K562 (cell line): ENCODE measurements around the gene NUDT2. TPM values are rescaled to one million over a fixed set of nuclear protein-coding genes. Genes with fewer than 3 reads are reported as not detected.

Experiments
- ARID2 ChIP-seq: fragments of 450-650 bp; IDR thresholded peaks from 2 replicates; pipeline ENCODE4 v1.6.1; 2017; ENCODE audit warnings: antibody characterized with exemption, mild to moderate bottlenecking
- CCNT2 ChIP-seq: IDR thresholded peaks from 2 replicates; pipeline ENCODE4 v1.6.1; 2011; ENCODE audit warnings: borderline replicate concordance, low read depth, mild to moderate bottlenecking, moderate library complexity, mixed read lengths, low read length; ENCODE audit not compliant: insufficient read length; ENCODE audit errors: extremely low read depth
- CEBPG ChIP-seq, 3 experiments: fragments of 200-800 bp in 1 of 3; sonication (Bioruptor generic) in 1 of 3; sonication (generic) in 1 of 3; formaldehyde crosslinking in 1 of 3; IDR thresholded peaks in 2 of 3; conservative IDR thresholded peaks in 1 of 3; 2 replicates each; pipeline versions ENCODE4 v1.6.1 to v1.8.0; 2016 to 2022; ENCODE audit warnings: missing compliant biosample characterization in 2 of 3, missing genetic modification characterization in 2 of 3, mild to moderate bottlenecking in 1 of 3, missing genetic modification reagents in 1 of 3
- CTCFL ChIP-seq: IDR thresholded peaks from 2 replicates; pipeline ENCODE4 v1.6.1; 2011; ENCODE audit warnings: borderline replicate concordance, low read depth, mild to moderate bottlenecking, moderate library complexity, low read length; ENCODE audit not compliant: insufficient read depth, poor library complexity, severe bottlenecking
- EHMT2 ChIP-seq: fragments of 450-650 bp; IDR thresholded peaks from 2 replicates; pipeline ENCODE4 v1.6.1; 2018; ENCODE audit warnings: antibody characterized with exemption
- ELF4 ChIP-seq: fragments of 450-650 bp; formaldehyde crosslinking; IDR thresholded peaks from 2 replicates; pipeline ENCODE4 v1.4.0; 2022; ENCODE audit warnings: missing genetic modification characterization
- HNRNPUL1 ChIP-seq: fragments of 200-400 bp; formaldehyde crosslinking; IDR thresholded peaks from 2 replicates; pipeline ENCODE4 v1.6.1; 2017; ENCODE audit warnings: low read length
- PATZ1 ChIP-seq: fragments of 250-450 bp; sonication (Bioruptor Pico); IDR thresholded peaks from 2 replicates; pipeline ENCODE4 v1.5.0; 2020; ENCODE audit warnings: mild to moderate bottlenecking, borderline replicate concordance
- POLR2G ChIP-seq: fragments of 200-400 bp; formaldehyde crosslinking; IDR thresholded peaks from 2 replicates; pipeline ENCODE4 v1.6.1; 2017; ENCODE audit warnings: low read depth, mild to moderate bottlenecking, antibody characterized with exemption, low read length, moderate library complexity
- TAF9B ChIP-seq: fragments of 450-650 bp; IDR thresholded peaks from 2 replicates; pipeline ENCODE4 v1.6.1; 2018; ENCODE audit warnings: mild to moderate bottlenecking; ENCODE audit not compliant: partially characterized antibody
- TFAP4 ChIP-seq: sonication (generic); formaldehyde crosslinking; IDR thresholded peaks from 2 replicates; pipeline ENCODE4 v1.8.0; 2022; ENCODE audit warnings: missing genetic modification reagents, mild to moderate bottlenecking, moderate library complexity, borderline replicate concordance
- UBTF ChIP-seq, 2 experiments: IDR thresholded peaks; 2 replicates each; pipeline ENCODE4 v1.6.1; 2012; ENCODE audit warnings: improper control_type of control experiment in 2 of 2, low read depth in 2 of 2, low read length in 2 of 2, borderline replicate concordance in 1 of 2
- YY1 ChIP-seq, 3 experiments: IDR thresholded peaks; 2 replicates each; pipeline ENCODE4 v1.6.1; 2011; ENCODE audit warnings: low read length in 2 of 3, mild to moderate bottlenecking in 2 of 3, moderate library complexity in 2 of 3, borderline replicate concordance in 1 of 3, control low read depth in 1 of 3, low read depth in 1 of 3; ENCODE audit not compliant: insufficient read depth in 3 of 3, insufficient replicate concordance in 2 of 3, control insufficient read depth in 1 of 3, insufficient read length in 1 of 3; ENCODE audit errors: extremely low read depth in 1 of 3
- polyA plus RNA-seq, 8 experiments: library from polyadenylated mRNA; depleted of rRNA in 4 of 8; stranded (reverse) in 5 of 8; unstranded in 3 of 8; fragments of >200 nt; fragmentation: Nextera tagmentation in 2 of 8; fragmentation: Illumina TruSeq in 1 of 8; extraction: Ambion mirVana in 2 of 8; extraction: Trizol in 1 of 8; gene quantifications; 2 replicates each; pipeline versions ENCODE4 v1.2.1 to v1.2.3, GENCODE V29; 2011 to 2014; ENCODE audit warnings: inconsistent platforms in 1 of 8, missing spikeins in 1 of 8
- total RNA-seq, 7 experiments: library from RNA; depleted of rRNA in 6 of 7; stranded (reverse); fragments of >200 nt in 6 of 7; fragmentation: Illumina TruSeq in 2 of 7; extraction: Trizol in 2 of 7; gene quantifications; 2 replicates each; pipeline versions ENCODE4 v1.2.1 to v1.2.3, GENCODE V29; 2011 to 2021; ENCODE audit warnings: low replicate concordance in 1 of 7

The NUDT2 gene
- total and polyA plus RNA-seq, 9 of the 15 experiments (the other 6 are each of a cell fraction or from before 2014, with no cell fraction given), result 11.5 to 28.1 (median 19.0) TPM

GRCh38 chr9:34376596-34377403, 47.4 kb downstream of the NUDT2 start, which contains the start of gene MYORG (continued):
- TF ChIP-seq YY1 (IDR thresholded peaks at IDR 0.05; ENCODE audit: borderline replicate concordance in 1 of 3, control insufficient read depth in 1 of 3, extremely low read depth in 1 of 3, insufficient read depth in 3 of 3, insufficient read length in 1 of 3, insufficient replicate concordance in 2 of 3, low read depth in 1 of 3, low read length in 2 of 3), result peak in 1 of 3 experiments; percentile 43
- no peak for TF ChIP-seq PATZ1 (CRISPR knock-in tag)
- peak; percentile 45 for TF ChIP-seq CCNT2
- 0 out of 4 replicates have a peak, but pooled peaks of 1 of the 2 experiments have one; percentile 37 for TF ChIP-seq UBTF (IDR thresholded peaks at IDR 0.05; ENCODE audit: borderline replicate concordance in 1 of 2, low read depth in 2 of 2, low read length in 2 of 2)
- TF ChIP-seq ARID2, result no peak
- peak; percentile 90 for TF ChIP-seq TFAP4 (CRISPR knock-in tag)
- TF ChIP-seq EHMT2, result no peak
- no peak for TF ChIP-seq CTCFL
- TF ChIP-seq POLR2G, result peak; percentile 72
- no peak for TF ChIP-seq TAF9B
- TF ChIP-seq HNRNPUL1, result no peak
- no peak for TF ChIP-seq ELF4 (CRISPR knock-in tag)
- TF ChIP-seq CEBPG (CRISPR knock-in tag; IDR thresholded peaks at IDR 0.05), result no peak
- no peak for TF ChIP-seq CEBPG (tag; conservative IDR thresholded peaks at IDR 0.05 in 1 of 2, IDR thresholded peaks at IDR 0.05 in 1 of 2)
